Measurements from ENCODE around the gene EDIL3.

The EDIL3 gene

GRCh38 chr5:84149094-84149493, 235.6 kb downstream of the EDIL3 start:
- DNase-seq: no peak

- no peak for DNase-seq
Measured at GRCh38 chr5:84148651-84149050, 236.0 kb downstream of the EDIL3 start.

- no peak for DNase-seq
Measured at GRCh38 chr5:84137541-84137940, 247.1 kb downstream of the EDIL3 start.

GRCh38 chr5:84131372-84131771, 253.3 kb downstream of the EDIL3 start:
- no peak for DNase-seq

GRCh38 chr5:84130006-84130580, 254.6 kb downstream of the EDIL3 start:
- DNase-seq: no peak

- no peak for DNase-seq
Measured at GRCh38 chr5:84125216-84125615, 259.5 kb downstream of the EDIL3 start.

- DNase-seq: no peak
Measured at GRCh38 chr5:84119252-84119651, 265.4 kb downstream of the EDIL3 start.

GRCh38 chr5:84118551-84118950, 266.1 kb downstream of the EDIL3 start:
- no peak for DNase-seq

GRCh38 chr5:84115727-84116126, 269.0 kb downstream of the EDIL3 start:
- DNase-seq: no peak

- DNase-seq: no peak
Measured at GRCh38 chr5:84113246-84114105, 271.2 kb downstream of the EDIL3 start.

GRCh38 chr5:84092738-84093137, 291.9 kb downstream of the EDIL3 start:
- DNase-seq: no peak

- DNase-seq: no peak
Measured at GRCh38 chr5:84091127-84091799, 293.4 kb downstream of the EDIL3 start.

GRCh38 chr5:84088996-84089395, 295.7 kb downstream of the EDIL3 start:
- no peak for DNase-seq

GRCh38 chr5:84086511-84086910, 298.2 kb downstream of the EDIL3 start:
- no peak for DNase-seq

GRCh38 chr5:84085387-84086041, 299.2 kb downstream of the EDIL3 start:
- no peak for DNase-seq

- DNase-seq: no peak
Measured at GRCh38 chr5:84080908-84081307, 303.8 kb downstream of the EDIL3 start.

GRCh38 chr5:84072339-84072738, 312.3 kb downstream of the EDIL3 start:
- no peak for DNase-seq

GRCh38 chr5:84069608-84070179, 315.0 kb downstream of the EDIL3 start:
- no peak for DNase-seq

- DNase-seq: no peak
Measured at GRCh38 chr5:84063041-84063440, 321.6 kb downstream of the EDIL3 start.

GRCh38 chr5:84059672-84060071, 325.0 kb downstream of the EDIL3 start:
- DNase-seq: no peak

GRCh38 chr5:84058561-84058960, 326.1 kb downstream of the EDIL3 start:
- DNase-seq: no peak

GRCh38 chr5:84057211-84057610, 327.5 kb downstream of the EDIL3 start:
- DNase-seq: no peak

- no peak for DNase-seq
Measured at GRCh38 chr5:84045964-84046363, 338.7 kb downstream of the EDIL3 start.
